NCI-H2196 treated with DMSO at 0.1 percent for 48 hours (cell line): ENCODE data around the gene GPN1.
"Not testable (repeated sequence)": the region's sequence is repeated elsewhere in the genome, so short reads cannot be mapped to it uniquely, and the experiment has no call there.

Experiments
- DNase-seq: peaks from one replicate; lab custom pipeline; 2025; ENCODE audit not compliant: unreplicated experiment; lab: John Stamatoyannopoulos, UW

The GPN1 gene

DNA sequence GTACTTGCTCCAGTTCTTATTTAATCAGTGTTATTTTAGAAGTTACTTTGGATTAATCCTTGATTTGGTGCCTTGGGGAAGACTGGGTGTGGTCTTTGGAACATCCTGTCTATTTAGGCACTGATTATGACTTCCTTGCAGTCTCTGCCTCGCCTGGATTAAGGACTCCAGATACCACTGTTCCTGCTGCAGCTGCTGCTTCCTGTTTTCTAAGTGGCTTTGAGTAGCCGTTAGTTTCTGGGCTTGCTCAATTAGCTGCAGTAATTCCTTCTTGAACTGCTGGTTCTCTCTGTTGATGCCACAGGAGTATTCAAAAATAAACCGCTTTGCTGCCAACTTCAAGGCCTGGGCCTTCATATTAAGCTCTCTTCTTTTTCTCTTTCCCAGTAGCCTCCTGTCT, 1.9 kb upstream of the GPN1 start:
- not testable (repeated sequence) for DNase-seq

- DNase-seq, result no peak
Observed at GRCh38 chr2:27627963-27628766, 685 bp upstream of the GPN1 start.

DNA sequence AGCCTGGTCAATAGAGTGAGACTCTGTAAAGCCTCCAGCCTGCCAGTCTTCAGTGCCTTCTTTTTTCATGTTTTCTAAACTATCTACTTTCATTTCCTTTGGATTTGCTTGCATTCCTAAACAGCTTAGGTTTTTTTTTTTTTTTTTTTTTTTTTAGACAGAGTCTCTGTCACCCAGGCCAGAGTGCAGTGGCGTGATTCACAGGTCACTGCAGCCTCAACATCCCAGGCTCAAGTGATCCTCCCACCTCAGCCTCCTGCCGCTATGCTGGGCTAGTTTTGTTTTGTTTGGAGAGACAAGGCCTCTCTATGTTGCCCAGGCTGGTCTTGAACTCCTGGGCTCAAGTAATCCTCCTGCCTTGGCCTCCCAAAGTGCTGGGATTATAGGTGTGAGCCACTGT, 1.4 kb downstream of the GPN1 start:
- DNase-seq, result not testable (repeated sequence)

GRCh38 chr2:27634291-27634690, 5.4 kb downstream of the GPN1 start:
- no peak for DNase-seq

- DNase-seq, result no peak
Observed at GRCh38 chr2:27636766-27637165, 7.9 kb downstream of the GPN1 start.

DNA sequence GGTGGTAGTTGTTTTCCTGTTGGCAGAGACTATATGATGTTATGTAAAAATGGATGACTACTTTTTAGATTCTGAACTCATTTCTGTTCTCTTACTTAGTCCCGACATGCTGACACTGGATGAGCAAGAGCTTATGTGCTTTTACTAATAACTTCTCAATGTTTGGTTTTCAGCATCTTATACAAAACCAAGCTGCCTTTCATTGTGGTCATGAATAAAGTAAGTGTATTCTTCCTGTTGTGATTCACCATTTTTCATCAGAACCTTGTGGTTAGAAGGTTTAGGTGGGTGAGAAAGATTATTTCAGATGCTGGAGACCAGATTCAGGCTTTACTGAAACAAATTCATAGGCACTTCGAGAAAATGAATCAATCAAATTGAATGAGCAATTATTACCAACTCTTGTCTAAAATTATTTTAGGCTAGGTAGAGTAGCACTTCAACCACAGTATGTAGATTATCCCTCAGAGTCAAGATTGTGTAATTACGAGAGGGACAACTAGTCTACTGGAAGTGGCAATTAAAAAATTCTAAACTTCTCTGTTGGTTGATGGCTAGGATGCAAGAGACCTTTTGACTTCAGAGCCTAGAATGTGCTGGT, 9.3 kb downstream of the GPN1 start:
- DNase-seq, result no peak

DNA sequence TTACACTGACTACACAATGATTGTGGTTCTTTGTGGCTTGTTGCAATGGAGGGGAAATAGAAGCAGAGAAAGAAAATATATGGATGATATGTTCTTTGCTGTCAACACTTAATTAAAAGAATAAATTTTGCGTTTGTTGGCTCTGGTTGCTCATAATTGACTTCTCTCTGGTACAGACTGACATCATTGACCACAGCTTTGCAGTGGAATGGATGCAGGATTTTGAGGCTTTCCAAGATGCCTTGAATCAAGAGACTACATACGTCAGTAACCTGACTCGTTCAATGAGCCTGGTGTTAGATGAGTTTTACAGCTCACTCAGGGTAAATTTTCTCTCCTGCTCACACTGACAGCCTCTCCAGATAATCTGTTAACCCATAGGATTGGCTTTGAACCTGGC, 9.9 kb downstream of the GPN1 start:
- no peak for DNase-seq

- no peak for DNase-seq
Observed at GRCh38 chr2:27640722-27641245, 11.9 kb downstream of the GPN1 start.

DNA sequence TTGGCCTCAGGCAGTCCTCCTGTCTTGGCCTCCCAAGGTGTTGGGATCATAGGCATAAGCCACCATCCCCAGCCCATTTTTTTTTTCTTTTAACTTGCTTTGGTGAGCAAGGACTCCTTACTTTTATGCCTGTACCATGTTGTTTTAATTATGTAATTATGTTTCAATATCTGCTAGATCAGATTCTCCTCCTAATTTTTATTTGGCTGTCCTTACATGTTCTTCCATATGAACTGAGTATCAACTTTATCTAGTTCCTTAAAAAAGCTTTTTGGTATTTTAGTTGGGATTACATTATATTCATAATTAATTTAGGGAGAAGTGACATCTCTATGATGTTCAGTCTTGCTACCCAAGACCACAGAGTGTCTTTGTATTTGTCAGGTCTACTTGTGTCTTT, 16.3 kb downstream of the GPN1 start:
- no peak for DNase-seq

- no peak for DNase-seq
Observed at GRCh38 chr2:27647289-27647688, 18.4 kb downstream of the GPN1 start.

- no peak for DNase-seq
Observed at GRCh38 chr2:27647737-27648136, 18.9 kb downstream of the GPN1 start.

DNA sequence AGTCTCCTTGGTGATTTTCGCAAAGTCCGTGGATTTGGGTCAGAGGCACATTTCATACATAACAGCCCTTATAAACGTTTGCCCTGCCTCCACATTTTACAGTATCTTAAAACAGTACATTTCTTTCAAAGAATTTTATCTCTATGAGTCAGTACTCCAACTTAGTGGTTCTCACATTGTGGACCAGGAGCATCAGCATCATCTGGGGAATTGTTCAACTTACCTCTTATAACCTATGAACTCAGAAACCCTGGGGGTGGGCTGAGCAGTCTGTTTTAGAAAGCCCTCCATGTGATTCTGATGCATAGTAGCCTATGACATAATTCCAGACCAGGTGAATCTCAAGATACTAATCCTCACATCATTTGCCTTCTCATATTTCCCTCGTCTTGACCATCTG, 22.2 kb downstream of the GPN1 start:
- no peak for DNase-seq

- no peak for DNase-seq
Observed at GRCh38 chr2:27652341-27652740, 23.5 kb downstream of the GPN1 start.

GRCh38 chr2:27652790-27653189, 23.9 kb downstream of the GPN1 start:
- DNase-seq, result no peak

DNA sequence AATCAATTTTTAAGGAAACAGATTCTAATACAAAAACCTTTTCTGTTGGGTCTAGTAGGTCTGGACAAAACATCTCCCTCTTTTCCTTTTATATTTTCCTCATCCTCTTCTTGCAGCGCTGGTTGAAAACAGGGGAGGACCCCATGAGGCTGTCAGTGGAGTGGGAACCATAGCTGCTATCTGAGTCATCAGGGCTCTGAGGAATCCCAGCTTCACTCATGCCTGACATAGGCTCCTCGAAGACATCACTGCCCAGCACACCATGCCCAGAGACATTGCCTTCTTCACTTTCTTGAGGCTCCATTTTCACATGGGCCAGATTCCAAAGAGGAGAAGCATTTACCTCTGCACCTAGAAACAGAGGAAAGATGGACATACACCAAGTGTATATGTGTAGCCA, 24.5 kb downstream of the GPN1 start:
- DNase-seq, result no peak

- peak; percentile 35 for DNase-seq
Observed at GRCh38 chr2:27655155-27655951, 26.5 kb downstream of the GPN1 start.

GRCh38 chr2:27661371-27661770, 32.5 kb downstream of the GPN1 start:
- no peak for DNase-seq

- DNase-seq, result peak; percentile 69
Observed at GRCh38 chr2:27663285-27664153, 34.7 kb downstream of the GPN1 start, which contains the start of the genes SLC4A1AP and SUPT7L. Gene SLC4A1AP (plus strand): TSS chr2:27663889. CDS start chr2:27663915, 26 bp downstream. Gene SUPT7L (minus strand): TSS chr2:27663614. CDS start chr2:27662192, 1,422 bp downstream.

GRCh38 chr2:27664154-27664574, 35.3 kb downstream of the GPN1 start:
- DNase-seq, result no peak

GRCh38 chr2:27664622-27665363, 35.9 kb downstream of the GPN1 start:
- no peak for DNase-seq
